Left hindlimb (tissue), 1 donor: ENCODE results near the gene DPP7.
A peak's percentile ranks its signal among the peaks of the same experiment; 100 is the strongest.

Experiments
- DNase-seq: peaks from one replicate; pipeline ENCODE4 v3.0.0-alpha.2; 2018

DPP7 gene

DNA sequence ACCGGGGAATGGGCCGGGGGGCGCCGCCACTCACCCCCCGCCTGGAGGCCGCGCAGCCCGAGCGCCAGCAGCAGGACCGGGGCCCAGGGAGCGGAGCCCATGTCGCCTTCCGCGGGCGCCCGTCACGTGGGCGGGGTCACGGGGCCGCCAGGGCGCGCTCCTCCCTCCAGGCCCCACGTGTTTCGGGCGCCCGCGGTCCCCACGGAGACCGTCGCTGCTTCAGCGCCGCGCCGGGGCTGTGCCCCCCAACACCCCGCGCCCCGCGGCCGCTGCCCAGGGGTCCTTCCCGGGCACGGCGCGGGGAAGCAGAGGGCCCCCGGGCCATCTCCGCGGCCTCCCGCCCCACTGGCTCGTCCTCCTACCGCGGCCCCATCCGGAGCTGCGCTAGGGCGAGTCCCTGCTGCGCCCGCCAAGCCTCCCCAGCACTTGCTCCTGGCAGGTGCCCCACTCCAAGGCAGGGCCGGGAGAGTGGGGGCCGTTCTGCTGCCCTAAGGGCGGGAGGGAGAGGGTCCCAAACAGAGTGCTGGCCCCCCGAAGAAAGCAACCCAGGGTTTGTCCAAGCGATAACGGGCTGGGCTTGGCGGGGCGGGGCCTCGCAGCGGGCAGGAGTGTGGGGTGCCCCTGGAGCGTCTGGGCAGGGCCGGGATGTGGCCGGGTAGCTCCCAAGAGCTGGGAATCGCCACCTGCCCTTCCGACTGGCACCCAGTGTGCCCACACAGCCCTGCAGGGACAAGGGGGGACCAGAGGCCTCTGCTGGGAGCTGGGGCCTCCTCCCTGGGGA lies at the start of gene DPP7:
Gene DPP7, minus strand, starts transcription at position 121 of the 781 bp plus-strand sequence. Its CDS starts 20 bp downstream, at position 101.
- peak; percentile 62 for DNase-seq

DNA sequence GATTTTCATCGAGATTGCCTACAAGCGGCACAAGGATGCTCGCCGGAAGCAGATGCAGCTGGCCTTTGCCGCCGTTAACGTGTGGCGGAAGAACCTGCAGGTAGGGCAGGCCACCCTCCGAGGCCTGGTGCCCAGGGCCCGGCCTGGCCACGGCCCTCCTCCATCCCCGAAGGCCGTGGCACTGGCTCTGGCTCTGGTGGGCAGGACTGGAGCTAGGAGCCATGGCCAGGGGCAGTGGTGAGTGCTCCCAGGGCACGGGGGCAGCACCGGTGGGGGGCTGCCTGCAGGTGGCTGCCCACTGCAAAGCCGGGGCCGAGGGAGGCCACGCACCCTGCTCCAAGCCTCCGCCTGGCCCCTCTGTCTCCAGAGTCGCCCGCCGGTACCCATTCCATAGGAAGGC lies 49.3 kb upstream of the DPP7 start:
- no peak for DNase-seq

- no peak for DNase-seq
Observed at GRCh38 chr9:137163365-137163715, 48.8 kb upstream of the DPP7 start.

GRCh38 chr9:137162505-137163364 lies 48.2 kb upstream of the DPP7 start:
- no peak for DNase-seq

- DNase-seq = no peak
Observed at GRCh38 chr9:137161558-137162486, 47.3 kb upstream of the DPP7 start.

DNA sequence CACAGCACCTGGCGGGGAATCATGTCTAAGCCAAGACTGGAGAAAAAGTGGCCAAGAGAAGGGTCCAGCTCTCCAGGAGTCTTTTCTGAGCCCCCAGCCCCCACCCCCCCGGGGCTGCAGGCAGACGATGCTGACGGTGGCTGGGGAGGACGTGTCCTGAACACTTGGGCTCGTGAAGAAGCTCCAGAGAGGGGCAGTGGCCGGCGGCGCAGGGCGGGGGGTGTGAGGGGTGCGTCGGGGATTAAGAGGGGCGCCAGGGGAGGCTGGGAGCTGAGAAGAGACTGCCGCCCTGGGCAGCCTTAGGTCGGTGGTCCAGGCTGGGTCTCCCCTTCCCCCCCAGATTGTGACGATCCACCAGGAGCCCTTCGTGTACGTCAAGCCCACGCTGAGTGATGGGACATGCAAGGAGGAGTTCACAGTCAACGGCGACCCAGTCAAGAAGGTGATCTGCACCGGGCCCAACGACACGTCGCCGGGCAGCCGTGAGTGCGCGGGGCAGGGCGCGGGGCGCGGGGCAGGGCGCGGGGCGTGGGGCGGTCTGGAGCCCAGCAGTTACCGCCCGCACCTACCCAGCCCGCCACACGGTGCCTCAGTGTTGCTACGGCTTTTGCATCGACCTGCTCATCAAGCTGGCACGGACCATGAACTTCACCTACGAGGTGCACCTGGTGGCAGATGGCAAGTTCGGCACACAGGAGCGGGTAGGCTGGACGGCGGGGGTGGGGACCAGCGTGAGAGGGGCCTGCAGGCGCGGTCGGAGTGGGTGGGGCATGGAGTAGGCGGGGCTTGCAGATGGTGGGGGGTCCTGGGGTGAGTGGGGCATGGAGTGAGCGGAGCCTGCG lies 46.4 kb upstream of the DPP7 start:
- no peak for DNase-seq

GRCh38 chr9:137160054-137160425 lies 45.5 kb upstream of the DPP7 start:
- no peak for DNase-seq

GRCh38 chr9:137159105-137160053 lies 44.8 kb upstream of the DPP7 start:
- DNase-seq = no peak

DNA sequence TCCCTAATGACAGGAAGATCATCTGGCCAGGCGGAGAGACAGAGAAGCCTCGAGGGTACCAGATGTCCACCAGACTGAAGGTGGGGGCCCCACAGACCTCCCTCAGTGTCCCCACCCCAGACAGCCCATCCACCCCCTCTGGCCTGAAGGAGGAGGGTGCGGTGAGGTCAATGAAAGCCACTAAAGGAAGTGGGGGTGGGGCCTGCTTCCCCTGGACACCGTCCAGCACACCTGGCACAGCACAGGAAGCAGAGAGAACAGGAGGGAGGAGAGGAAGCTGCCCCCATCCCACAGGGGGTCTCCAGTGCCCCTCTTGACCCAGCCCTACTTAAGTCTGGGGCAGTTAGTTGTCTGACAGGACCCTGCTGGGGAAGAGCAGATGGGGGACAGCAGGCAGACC lies 44.1 kb upstream of the DPP7 start:
- DNase-seq = no peak

GRCh38 chr9:137157618-137158415 lies 43.3 kb upstream of the DPP7 start:
- no peak for DNase-seq

DNA sequence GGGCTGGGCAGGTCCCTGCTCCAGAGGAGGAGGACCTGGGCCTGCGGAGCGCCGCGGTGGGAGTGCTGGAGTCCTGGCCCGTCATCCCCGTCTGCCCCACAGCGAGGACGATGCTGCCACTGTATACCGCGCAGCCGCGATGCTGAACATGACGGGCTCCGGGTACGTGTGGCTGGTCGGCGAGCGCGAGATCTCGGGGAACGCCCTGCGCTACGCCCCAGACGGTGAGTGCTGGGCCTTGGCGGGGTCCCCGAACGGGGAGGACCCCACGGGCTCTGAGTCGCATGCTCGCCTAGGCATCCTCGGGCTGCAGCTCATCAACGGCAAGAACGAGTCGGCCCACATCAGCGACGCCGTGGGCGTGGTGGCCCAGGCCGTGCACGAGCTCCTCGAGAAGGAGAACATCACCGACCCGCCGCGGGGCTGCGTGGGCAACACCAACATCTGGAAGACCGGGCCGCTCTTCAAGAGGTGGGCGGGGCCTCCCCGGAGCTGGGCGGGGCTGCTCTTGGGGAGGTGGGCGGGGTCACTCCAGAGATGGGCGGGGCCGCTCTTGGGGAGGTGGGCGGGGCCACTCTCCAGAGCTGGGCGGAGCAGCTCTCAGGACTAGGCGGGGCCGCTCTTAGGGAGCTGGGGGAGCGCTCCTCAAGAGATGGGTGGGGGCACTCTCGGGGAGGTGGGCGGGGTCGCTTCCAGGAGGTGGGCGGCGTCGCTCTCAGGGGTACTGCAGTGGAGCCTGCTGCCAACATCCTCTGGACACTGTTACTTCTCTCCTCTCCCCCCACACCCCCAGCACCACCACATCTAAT lies 42.2 kb upstream of the DPP7 start:
- DNase-seq = no peak

DNA sequence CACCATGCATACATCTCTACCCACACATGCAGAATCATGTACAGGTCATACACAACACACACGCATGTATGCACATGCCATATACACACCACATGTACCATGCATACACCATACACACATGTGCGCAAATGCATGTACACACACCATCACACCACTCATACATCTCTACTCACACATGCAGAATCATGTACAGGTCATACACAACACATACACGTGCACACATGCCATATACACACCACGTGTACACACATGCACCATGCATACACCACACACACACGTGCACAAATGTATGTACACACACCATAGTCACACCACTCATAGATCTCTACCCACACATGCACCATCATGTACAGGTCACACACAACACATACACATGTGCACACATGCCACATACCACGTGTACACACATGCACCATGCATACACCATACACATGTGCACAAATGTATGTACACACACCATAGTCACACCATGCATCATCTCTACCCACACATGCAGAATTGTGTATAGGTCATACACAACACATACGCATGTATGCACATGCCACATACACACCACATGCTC lies 38.4 kb upstream of the DPP7 start:
- no peak for DNase-seq

- no peak for DNase-seq
Observed at GRCh38 chr9:137150617-137151457, 36.3 kb upstream of the DPP7 start.

GRCh38 chr9:137149942-137150616 lies 35.5 kb upstream of the DPP7 start:
- no peak for DNase-seq

DNA sequence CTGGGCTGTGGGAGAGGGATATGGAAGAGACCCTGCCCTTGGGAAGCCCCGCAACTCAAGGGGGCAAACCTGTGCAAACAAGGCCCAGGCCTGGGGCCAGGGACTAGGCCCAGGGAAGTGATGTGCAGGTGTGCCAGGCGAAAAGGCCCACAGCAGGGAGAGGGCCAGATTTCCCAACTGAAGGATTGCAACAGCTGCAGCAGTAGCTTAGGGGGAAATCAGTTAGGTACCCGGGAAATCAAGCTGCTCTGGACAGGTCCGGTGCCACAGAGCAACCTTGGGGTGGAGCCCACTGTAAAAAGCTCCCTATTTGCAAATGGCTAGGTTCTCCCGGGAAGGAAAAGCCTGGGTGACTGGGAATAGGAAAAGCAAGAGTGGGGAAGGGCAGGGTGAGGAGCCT lies 34.8 kb upstream of the DPP7 start:
- DNase-seq = no peak

DNA sequence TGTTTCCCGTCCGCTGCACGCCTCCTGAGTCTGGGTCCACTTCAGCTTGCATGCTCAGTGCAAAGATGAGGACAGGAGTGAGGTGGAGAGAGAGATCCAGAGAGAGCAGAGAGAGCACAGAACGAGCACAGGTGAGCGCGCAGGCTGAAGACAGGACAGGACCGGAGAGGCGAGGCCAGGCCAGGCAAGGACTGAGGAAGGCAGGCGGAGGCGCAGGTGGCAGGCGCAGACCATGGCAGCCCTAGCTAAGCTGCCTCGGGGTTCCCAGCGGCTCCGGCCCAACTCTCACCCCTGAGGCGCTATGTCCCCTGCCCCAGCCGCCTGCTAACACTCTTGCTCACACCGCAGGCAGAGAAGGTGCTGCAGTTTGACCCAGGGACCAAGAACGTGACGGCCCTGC lies 34.1 kb upstream of the DPP7 start:
- peak; percentile 12 for DNase-seq

DNA sequence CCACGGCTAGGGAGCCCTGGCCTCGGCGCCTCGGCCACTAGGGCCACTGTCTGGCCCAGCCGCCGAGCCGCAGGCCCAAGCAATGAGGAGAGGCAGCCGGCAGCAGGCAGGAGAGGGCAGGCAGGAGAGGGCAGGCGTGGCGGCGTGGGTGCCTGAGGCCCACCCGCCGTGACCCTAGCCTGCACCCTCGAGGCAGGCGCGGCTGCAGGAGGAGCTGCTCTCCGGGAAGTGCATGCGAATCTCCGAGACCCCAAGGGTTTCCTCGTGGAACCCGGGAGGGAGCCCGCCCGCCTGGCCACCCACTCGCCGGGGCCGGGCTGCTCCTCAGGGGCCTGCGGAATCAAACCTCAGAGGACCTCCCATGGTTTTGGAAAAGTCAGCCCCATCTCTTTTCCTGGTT lies 33.7 kb upstream of the DPP7 start:
- DNase-seq = no peak
